ENCODE measurements around the gene ADAMTS16.

Gene ADAMTS16

DNA sequence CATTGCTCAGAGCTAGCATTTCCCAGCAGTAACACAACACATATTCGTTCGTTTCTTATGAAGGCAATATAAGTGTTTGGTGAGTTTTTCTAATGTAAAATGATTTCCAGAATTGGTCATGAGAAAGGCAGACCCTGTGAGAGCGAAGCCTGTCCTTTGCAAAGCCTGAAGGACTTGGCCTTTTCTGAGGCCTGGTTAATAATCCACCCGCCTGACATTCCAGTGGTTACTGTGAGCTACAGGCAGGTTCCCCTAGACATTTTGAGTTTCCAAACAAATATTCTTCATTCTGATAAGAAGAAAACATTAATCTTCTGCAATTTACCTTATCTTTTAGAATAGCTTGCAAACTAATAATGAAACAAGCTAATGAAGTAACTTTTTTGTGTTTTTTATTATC lies 38.0 kb downstream of the ADAMTS16 start:
- H3K27ac ChIP-seq, result peak overlapping the region; percentile 67
- TF ChIP-seq CTCF (conservative IDR thresholded peaks at IDR 0.05), result no peak

- H3K27ac ChIP-seq, result peak overlapping the region; percentile 67
- TF ChIP-seq CTCF (conservative IDR thresholded peaks at IDR 0.05), result no peak
These were observed 38.5 kb downstream of the ADAMTS16 start for GRCh38 chr5:5178580-5178979.

DNA sequence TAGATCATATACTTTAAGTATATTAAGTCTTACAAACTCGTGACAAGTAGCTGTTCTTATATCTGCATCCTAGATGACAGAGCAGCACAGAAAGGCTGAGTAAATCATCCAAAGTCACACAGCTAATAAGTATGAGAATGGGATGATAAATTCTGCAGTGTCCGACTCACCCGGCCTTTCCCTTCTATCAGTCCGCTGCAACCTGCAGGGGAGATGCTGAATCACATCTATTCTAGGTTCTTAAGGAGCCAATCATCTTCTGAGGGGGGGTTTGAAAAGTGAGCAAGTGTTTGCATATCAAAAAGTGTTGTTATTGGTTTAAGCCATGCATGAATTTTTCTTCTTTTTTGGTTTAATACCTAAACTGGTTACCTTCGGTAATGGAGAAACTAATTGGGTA lies 38.9 kb downstream of the ADAMTS16 start:
- H3K27ac ChIP-seq, result peak overlapping the region; percentile 67

GRCh38 chr5:5179597-5179996 lies 39.5 kb downstream of the ADAMTS16 start:
- TF ChIP-seq CTCF (conservative IDR thresholded peaks at IDR 0.05), result no peak
- peak overlapping the region; percentile 67; the same call in 1 of the 2 replicates for H3K27ac ChIP-seq

More for the DNA sequence above, 38.9 kb downstream of the ADAMTS16 start:
- no peak for TF ChIP-seq CTCF (conservative IDR thresholded peaks at IDR 0.05)

DNA sequence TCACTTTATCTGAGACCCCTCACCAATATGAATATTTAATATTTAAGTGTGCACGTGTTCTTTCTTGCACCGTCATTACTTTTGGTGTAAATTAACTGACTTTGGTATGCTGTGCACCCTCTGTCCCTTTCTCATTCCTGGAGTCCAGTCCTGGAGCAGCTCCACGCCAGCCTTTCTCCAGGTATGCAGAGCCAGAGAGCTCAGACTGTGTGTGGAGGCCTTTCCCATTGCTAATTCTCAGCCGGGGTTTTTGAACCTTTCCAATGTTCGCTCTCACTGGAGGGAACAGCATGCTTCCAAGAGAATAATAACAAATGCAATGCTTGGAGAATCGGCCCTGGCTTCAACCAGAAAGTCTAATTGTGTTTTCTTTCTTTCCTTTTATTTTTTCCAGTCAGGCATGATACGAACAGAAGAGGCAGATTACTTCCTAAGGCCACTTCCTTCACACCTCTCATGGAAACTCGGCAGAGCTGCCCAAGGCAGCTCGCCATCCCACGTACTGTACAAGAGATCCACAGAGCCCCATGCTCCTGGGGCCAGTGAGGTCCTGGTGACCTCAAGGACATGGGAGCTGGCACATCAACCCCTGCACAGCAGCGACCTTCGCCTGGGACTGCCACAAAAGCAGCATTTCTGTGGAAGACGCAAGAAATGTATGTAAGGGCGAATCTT lies 41.7 kb downstream of the ADAMTS16 start:
- TF ChIP-seq CTCF (conservative IDR thresholded peaks at IDR 0.05), result no peak
- no peak overlapping the region for H3K27ac ChIP-seq

DNA sequence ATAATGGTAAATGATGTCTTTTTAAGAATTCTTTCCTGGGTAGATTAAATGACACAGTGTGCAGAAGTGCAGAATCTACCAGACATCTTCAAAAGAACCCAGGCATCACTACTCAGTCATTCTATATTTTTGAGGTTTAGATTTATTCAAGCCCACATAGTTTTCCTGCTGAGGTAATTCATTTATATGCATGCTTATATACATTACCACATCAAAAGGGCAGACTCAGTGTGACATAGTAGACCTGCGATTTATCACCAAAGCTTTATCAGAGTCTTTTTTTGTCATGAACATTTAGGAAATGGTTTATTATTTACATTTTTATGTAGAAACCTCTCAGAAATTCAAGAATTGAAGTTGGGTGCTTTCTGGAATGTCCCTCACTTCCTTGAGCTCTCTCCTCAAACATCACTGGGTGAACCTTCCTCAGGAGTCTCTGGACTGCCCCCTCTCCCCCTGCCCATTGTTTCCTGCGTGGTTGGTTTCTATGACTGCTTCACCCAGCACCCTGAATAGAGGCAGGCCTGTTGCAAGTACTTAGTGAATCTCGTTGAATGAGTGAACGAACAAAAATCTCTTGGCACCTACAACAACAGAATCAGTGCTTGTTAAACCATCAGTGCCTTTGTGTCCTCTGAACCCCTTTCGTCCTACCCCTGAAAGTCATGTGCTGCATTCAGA lies 42.5 kb downstream of the ADAMTS16 start:
- no peak for TF ChIP-seq CTCF (conservative IDR thresholded peaks at IDR 0.05)
- H3K27ac ChIP-seq, result no peak overlapping the region

DNA sequence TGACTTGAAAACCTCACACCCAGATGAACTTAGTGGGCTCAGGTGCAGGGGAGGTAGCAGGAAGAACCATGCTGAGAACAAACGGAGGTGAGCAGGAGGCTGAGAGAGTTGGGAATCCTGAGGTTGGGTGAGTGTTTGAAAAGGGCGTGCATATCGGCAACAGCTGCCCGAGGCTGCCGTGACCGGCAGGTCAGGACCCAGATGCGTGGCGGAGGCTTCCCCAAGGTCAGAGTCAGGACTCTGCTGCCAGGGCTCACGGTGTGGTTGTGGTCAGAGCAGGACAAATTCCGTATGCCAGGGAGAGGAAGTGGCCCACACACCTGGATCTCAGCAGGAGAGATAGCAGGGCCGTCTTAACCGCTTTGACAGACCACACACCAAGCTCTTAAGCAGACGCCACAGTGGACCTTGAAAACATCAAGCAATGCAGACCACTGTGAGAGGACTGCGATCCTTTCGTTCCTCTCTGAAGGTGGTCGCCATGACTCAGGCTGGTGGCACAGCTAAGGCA lies 43.1 kb downstream of the ADAMTS16 start:
- TF ChIP-seq CTCF (conservative IDR thresholded peaks at IDR 0.05), result no peak
- no peak overlapping the region for H3K27ac ChIP-seq
